HCT116 (cell line): Measurements from ENCODE around the gene DDX27. TPM values are rescaled to one million over a fixed set of nuclear protein-coding genes. Genes with fewer than 3 reads are reported as not detected.

Experiments
- ATAC-seq: fragments of 200-7000 bp; cut with Tn5 transposase; 2 replicates; pipeline ENCODE4 v1.9.1; 2020; ENCODE audit warnings: mild to moderate bottlenecking, moderate library complexity
- BruUV-seq: library from RNA; stranded (reverse); fragments of 400-500 nt; replicated peaks from 2 replicates; lab custom pipeline; 2021; lab: Mats Ljungman, UMichigan
- CTCF ChIA-PET: fragments of 300-600 bp; sonication (Branson Sonifier 250); formaldehyde crosslinking; loops from one replicate; lab custom pipeline; 2021; ENCODE audit warnings: antibody characterized with exemption; lab: Charles Lee
- POLR2A ChIA-PET: fragments of 300-600, 350-600 bp; sonication (Branson Sonifier 250); formaldehyde crosslinking; loops from one replicate; lab custom pipeline; 2021; ENCODE audit warnings: antibody characterized with exemption; lab: Charles Lee
- RAD21 ChIA-PET, 2 experiments: fragments of 300-600 bp; sonication (Branson Sonifier 250); formaldehyde crosslinking; loops; one replicate each; lab custom pipeline; 2023; ENCODE audit warnings: low total read pairs in 2 of 2; ENCODE audit not compliant: uncharacterized antibody in 2 of 2, unreplicated experiment in 2 of 2, low non-redundant PET in 1 of 2; lab: Charles Lee
- DNase-seq: peaks from one replicate; pipeline ENCODE4 v3.0.0-alpha.2; 2010; ENCODE audit warnings: low read depth, low spot score
- H2AFZ ChIP-seq: fragments of 200-600 bp; shearing (Covaris generic), sonication (generic); 2 replicates; pipeline ENCODE4 v1.6.1; 2017; ENCODE audit warnings: low read depth, mixed run types, mixed read lengths, antibody characterized with exemption, low read length; ENCODE audit not compliant: poor library complexity, severe bottlenecking
- H3K27ac ChIP-seq: 2 replicates; pipeline ENCODE4 v1.5.1; 2012; ENCODE audit warnings: low read depth, low read length
- H3K27me3 ChIP-seq: fragments of 200-600 bp; sonication (generic); 2 replicates; pipeline ENCODE4 v1.6.1; 2016; ENCODE audit warnings: mixed run types, low read length, mixed read lengths; ENCODE audit not compliant: insufficient read depth
- H3K36me3 ChIP-seq, 2 experiments: fragments of 200-500 bp in 1 of 2; fragments of 200-600 bp in 1 of 2; sonication (Bioruptor generic) in 1 of 2; sonication (generic) in 1 of 2; 2 replicates each; pipeline versions ENCODE4 v1.5.1 to v1.6.1; 2014 to 2016; ENCODE audit warnings: low read length in 2 of 2, inconsistent platforms in 1 of 2, mixed read lengths in 1 of 2, mixed run types in 1 of 2; ENCODE audit not compliant: insufficient read depth in 2 of 2, control insufficient read depth in 1 of 2
- H3K4me1 ChIP-seq, 2 experiments: fragments of 200-600 bp in 1 of 2; sonication (generic) in 1 of 2; 2 replicates each; pipeline versions ENCODE4 v1.5.1 to v1.6.1; 2012 to 2017; ENCODE audit warnings: low read length in 2 of 2, inconsistent platforms in 1 of 2, mild to moderate bottlenecking in 1 of 2, mixed read lengths in 1 of 2, mixed run types in 1 of 2, moderate library complexity in 1 of 2; ENCODE audit not compliant: insufficient read depth in 2 of 2, control insufficient read depth in 1 of 2
- H3K4me2 ChIP-seq: fragments of 200-600 bp; sonication (generic); 2 replicates; pipeline ENCODE4 v1.6.1; 2017; ENCODE audit warnings: mixed run types, low read length, mixed read lengths
- H3K4me3 ChIP-seq, 2 experiments: fragments of 200-600 bp in 1 of 2; sonication (generic) in 1 of 2; replicated peaks in 1 of 2; 2 replicates each; pipeline ENCODE4 v1.5.1; 2011 to 2016; ENCODE audit warnings: low read length in 2 of 2, control low read depth in 1 of 2, low read depth in 1 of 2, mild to moderate bottlenecking in 1 of 2, mixed read lengths in 1 of 2, mixed run types in 1 of 2
- H3K79me2 ChIP-seq: fragments of 200-600 bp; sonication (generic); 2 replicates; pipeline ENCODE4 v1.6.1; 2017; ENCODE audit warnings: mild to moderate bottlenecking, mixed run types, low read length, moderate library complexity, mixed read lengths; ENCODE audit not compliant: insufficient read depth
- H3K9ac ChIP-seq: fragments of 200-600 bp; sonication (generic); 2 replicates; pipeline ENCODE4 v1.6.1; 2016; ENCODE audit warnings: low read length, mixed read lengths
- H3K9me2 ChIP-seq: fragments of 200-600 bp; sonication (generic), shearing (Covaris generic); 2 replicates; pipeline ENCODE4 v1.6.1; 2017; ENCODE audit warnings: mixed run types, mild to moderate bottlenecking, moderate library complexity; ENCODE audit not compliant: insufficient read depth
- H3K9me3 ChIP-seq, 2 experiments: fragments of 200-500 bp in 1 of 2; fragments of 200-600 bp in 1 of 2; sonication (Bioruptor generic) in 1 of 2; sonication (generic) in 1 of 2; 2 replicates each; pipeline ENCODE4 v1.6.1; 2014 to 2017; ENCODE audit warnings: low read length in 2 of 2, mixed read lengths in 2 of 2, inconsistent platforms in 1 of 2, low read depth in 1 of 2, mild to moderate bottlenecking in 1 of 2, mixed run types in 1 of 2, moderate library complexity in 1 of 2; ENCODE audit not compliant: control insufficient read depth in 1 of 2, insufficient read depth in 1 of 2
- H4K20me1 ChIP-seq: fragments of 200-600 bp; sonication (generic), shearing (Covaris generic); 2 replicates; pipeline ENCODE4 v1.6.1; 2017; ENCODE audit warnings: mixed run types, mild to moderate bottlenecking, moderate library complexity; ENCODE audit not compliant: insufficient read depth
- CTCF ChIP-seq, 3 experiments: fragments of 200-600 bp in 1 of 3; sonication (generic) in 1 of 3; IDR thresholded peaks in 2 of 3; conservative IDR thresholded peaks in 1 of 3; 2 replicates each; pipeline ENCODE4 v1.5.1; 2012 to 2017; ENCODE audit warnings: low read depth in 2 of 3, low read length in 2 of 3, antibody characterized with exemption in 1 of 3, borderline replicate concordance in 1 of 3, control low read depth in 1 of 3, mild to moderate bottlenecking in 1 of 3, mixed read lengths in 1 of 3, mixed run types in 1 of 3, moderate library complexity in 1 of 3; ENCODE audit not compliant: insufficient read depth in 1 of 3
- EZH2 ChIP-seq: fragments of 200-600 bp; sonication (generic); IDR thresholded peaks from 2 replicates; pipeline ENCODE4 v1.6.1; 2017; ENCODE audit warnings: antibody characterized with exemption, mixed run types
- EZH2phosphoT487 ChIP-seq: fragments of 200-600 bp; IDR thresholded peaks from 2 replicates; pipeline ENCODE4 v1.6.1; 2018; ENCODE audit warnings: antibody characterized with exemption, borderline replicate concordance
- FOSL1 ChIP-seq: IDR thresholded peaks from 2 replicates; pipeline ENCODE4 v1.6.1; 2012; ENCODE audit warnings: low read depth
- JUND ChIP-seq: IDR thresholded peaks from 2 replicates; pipeline ENCODE4 v1.6.1; 2012
- TCF7L2 ChIP-seq: IDR thresholded peaks from 2 replicates; pipeline ENCODE4 v1.7.0; 2011; ENCODE audit warnings: borderline replicate concordance, inconsistent platforms; ENCODE audit not compliant: insufficient read depth, insufficient read length; ENCODE audit errors: extremely low read depth
- ZFX ChIP-seq: fragments of 450-650 bp; IDR thresholded peaks from 2 replicates; pipeline ENCODE4 v1.6.1; 2017
- intact Hi-C: fragments of 100-400 bp; cut with micrococcal nuclease; formaldehyde crosslinking; loops from 2 replicates; pipeline ENCODE4 v1.10.0; 2022
- total RNA-seq: library from RNA; stranded (reverse); gene quantifications from one replicate; pipeline ENCODE4 v1.2.1, GENCODE V29; 2021; ENCODE audit not compliant: unreplicated experiment

Gene DDX27
- total RNA-seq, 1 experiment from 2014 or later = 32.1 TPM

- POLR2A ChIA-PET = no interaction called here
These were observed 29.9 kb downstream of the DDX27 start for GRCh38 chr20:49248879-49249665.

More at GRCh38 chr20:49248879-49249665, 29.9 kb downstream of the DDX27 start:
- Histone ChIP-seq H3K27me3 (no peaks in the 10 kb centered on the region), H3K9me3 (no peaks in the 10 kb centered on the region), H3K4me1 (no peaks in the 10 kb centered on the region), H3K9ac (no peak overlapping the region), H2AFZ (no peak overlapping the region), H4K20me1 (no peaks in the 10 kb centered on the region), H3K4me3 (no peak overlapping the region), H3K9me2 (no peaks in the 10 kb centered on the region), H3K27ac (no peak overlapping the region), H3K79me2 (no peaks in the 10 kb centered on the region), H3K36me3 (peaks cover 49 to 64% of the 10 kb centered on the region in 2 experiments; a peak in 3 of 4 replicates), H3K4me2 (no peak overlapping the region)
- no peak for ATAC-seq
- intact Hi-C loops = loop anchor here (5.0 kb wide), 1 partner anchor 283 kb away; no protein-coding TSS in a partner anchor
- ChIA-PET CTCF (interaction anchor here (0.5 kb wide), 1 partner anchor 248 kb away, joined by 3 read pairs; no protein-coding TSS in a partner anchor), RAD21 (no interaction called here)
- TF ChIP-seq EZH2phosphoT487 (no peak), TCF7L2 (no peak), FOSL1 (no peak), CTCF (IDR thresholded peaks at IDR 0.05 in 2 of 3, conservative IDR thresholded peaks at IDR 0.05 in 1 of 3; ENCODE audit: borderline replicate concordance in 1 of 3, insufficient read depth in 1 of 3, low read depth in 2 of 3, low read length in 2 of 3) (no peak), EZH2 (no peak), JUND (no peak), ZFX (no peak)
- DNase-seq = no peak
- BruUV-seq = TSS peak; percentile 23
